GM19240 (cell line): ENCODE measurements around the gene PDPN.

Experiments
- DNase-seq: peaks from one replicate; pipeline ENCODE4 v3.0.0; 2011; ENCODE audit warnings: low spot score; ENCODE audit not compliant: insufficient read length

The PDPN gene

DNA sequence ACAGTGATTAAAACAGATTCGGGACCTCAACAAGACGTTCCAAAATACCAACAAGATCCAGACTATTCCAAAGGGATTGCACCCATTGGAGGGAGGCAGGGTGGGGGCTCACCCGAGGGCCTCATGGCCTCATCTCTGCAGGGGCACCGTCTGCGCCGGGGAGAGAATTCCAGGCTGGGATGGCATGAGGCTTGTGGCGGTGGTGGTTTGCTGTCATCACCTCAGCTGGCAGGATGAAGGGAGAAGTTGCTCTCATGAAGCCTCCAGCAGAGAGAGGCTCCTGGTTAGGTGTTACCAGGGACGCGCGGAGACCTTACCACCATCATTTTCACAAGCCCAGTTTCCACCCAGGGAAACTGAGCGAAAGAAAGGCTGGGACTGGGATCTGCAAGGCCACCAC lies 6.7 kb upstream of the PDPN start:
- no peak for DNase-seq

- no peak for DNase-seq
Measured at GRCh38 chr1:13577846-13578245, 5.8 kb upstream of the PDPN start.

- no peak for DNase-seq
Measured at GRCh38 chr1:13581446-13581845, 2.2 kb upstream of the PDPN start.

- no peak for DNase-seq
Measured at GRCh38 chr1:13582713-13583443, 754 bp upstream of the PDPN start.

- DNase-seq: no peak
Measured at GRCh38 chr1:13583966-13584791, 547 bp downstream of the PDPN start.

GRCh38 chr1:13584876-13585611 lies 1.4 kb downstream of the PDPN start:
- DNase-seq: no peak

GRCh38 chr1:13585612-13585991 lies 2.0 kb downstream of the PDPN start:
- no peak for DNase-seq

- no peak for DNase-seq
Measured at GRCh38 chr1:13586001-13586400, 2.4 kb downstream of the PDPN start.

GRCh38 chr1:13587256-13588030 lies 3.8 kb downstream of the PDPN start:
- no peak for DNase-seq

GRCh38 chr1:13588946-13589796 lies 5.5 kb downstream of the PDPN start:
- no peak for DNase-seq

GRCh38 chr1:13590486-13590885 lies 6.9 kb downstream of the PDPN start:
- no peak for DNase-seq

- no peak for DNase-seq
Measured at GRCh38 chr1:13593511-13594131, 10.0 kb downstream of the PDPN start.

DNA sequence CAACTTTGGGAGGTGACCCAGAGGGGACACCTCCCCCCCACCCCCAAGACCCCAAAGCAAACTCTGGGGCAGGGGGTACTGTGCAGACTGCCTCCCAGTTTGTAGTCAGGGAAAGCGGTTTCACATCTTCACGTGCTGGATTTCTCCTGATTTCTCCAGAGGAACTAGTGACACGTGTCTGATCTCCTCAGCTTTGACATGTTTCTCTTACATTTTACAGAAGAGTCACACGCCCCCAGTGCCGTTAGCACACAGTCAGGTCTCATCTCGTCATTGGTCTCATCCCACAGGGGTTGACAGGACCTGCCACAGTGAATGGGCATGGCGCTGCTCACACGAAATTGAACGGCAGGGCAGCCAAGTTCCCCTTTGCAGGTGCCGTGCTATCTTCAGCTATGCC lies 11.8 kb downstream of the PDPN start:
- no peak for DNase-seq

GRCh38 chr1:13597166-13597565 lies 13.5 kb downstream of the PDPN start:
- DNase-seq: no peak

DNA sequence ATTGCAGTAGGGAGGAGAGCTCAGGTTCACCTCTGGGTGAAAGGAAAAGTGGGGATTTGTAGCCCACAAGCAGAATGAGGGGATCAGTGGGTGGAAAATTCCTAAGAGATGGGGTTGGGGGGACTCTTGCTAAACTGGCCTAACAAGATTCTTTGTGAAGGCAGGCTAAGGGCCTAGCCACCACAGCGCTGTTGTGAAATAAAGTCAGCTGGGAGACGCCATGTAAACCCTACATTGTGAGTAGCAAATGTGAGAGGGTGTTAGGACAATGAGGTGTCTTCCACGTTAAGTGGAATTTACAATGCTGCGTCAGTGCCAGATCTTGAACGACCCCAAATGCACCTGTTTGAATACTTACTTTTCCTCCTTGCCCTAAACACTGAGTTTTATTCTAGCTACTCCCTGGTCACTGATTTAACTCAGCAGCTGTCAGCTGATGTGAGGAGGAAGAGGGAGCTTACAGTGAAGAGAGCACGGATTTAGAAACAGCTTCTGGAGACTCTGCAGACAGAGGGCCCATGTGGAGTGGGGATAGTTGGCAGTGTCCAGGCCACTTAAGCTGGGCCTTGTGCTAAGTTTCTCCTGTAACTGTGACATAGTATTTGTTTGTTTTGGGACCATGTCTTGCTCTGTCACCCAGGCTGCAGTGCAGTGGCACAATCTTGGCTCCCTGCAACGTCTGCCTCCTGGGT lies 17.3 kb downstream of the PDPN start:
- no peak for DNase-seq

- no peak for DNase-seq
Measured at GRCh38 chr1:13604176-13604575, 20.5 kb downstream of the PDPN start.

DNA sequence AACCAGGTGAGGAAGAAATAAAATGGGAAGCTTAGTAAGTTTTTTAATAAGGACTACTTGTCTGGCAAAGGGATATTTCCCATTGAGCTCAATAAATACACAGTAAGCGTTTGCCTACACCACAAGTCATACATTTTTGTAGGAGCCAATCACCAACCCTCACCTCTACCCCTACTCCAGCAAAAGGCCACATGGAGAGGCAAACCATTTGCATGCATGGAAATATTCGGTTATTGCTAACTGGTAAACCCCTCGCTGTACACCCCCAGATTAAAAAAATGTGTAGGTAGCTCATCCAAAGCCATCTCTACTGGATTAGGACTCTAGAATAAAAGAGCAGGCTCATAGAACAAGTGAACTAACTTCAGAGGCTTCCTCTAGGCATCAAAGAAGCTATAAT lies 21.1 kb downstream of the PDPN start:
- DNase-seq: no peak

- no peak for DNase-seq
Measured at GRCh38 chr1:13605159-13605558, 21.5 kb downstream of the PDPN start.

DNA sequence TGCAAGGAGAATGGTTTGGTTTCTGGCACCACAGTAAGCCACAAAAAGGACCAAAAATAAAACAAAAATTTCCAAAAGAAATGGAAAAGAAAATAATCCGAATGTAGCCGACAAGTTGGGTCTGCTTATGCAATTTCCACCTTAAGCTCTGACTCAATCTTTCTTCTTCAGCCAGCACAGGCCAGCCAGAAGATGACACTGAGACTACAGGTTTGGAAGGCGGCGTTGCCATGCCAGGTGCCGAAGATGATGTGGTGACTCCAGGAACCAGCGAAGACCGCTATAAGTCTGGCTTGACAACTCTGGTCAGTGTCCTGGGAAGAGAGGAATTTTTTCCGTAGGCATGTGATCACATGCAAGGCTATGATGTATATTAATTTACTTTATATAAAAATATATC lies 23.4 kb downstream of the PDPN start:
- no peak for DNase-seq
